ENCODE measurements around the gene NR2E1. TPM values are rescaled to one million over a fixed set of nuclear protein-coding genes. Genes with fewer than 3 reads are reported as not detected.

The NR2E1 gene
- total RNA-seq, 1 experiment from 2014 or later: not detected

DNA sequence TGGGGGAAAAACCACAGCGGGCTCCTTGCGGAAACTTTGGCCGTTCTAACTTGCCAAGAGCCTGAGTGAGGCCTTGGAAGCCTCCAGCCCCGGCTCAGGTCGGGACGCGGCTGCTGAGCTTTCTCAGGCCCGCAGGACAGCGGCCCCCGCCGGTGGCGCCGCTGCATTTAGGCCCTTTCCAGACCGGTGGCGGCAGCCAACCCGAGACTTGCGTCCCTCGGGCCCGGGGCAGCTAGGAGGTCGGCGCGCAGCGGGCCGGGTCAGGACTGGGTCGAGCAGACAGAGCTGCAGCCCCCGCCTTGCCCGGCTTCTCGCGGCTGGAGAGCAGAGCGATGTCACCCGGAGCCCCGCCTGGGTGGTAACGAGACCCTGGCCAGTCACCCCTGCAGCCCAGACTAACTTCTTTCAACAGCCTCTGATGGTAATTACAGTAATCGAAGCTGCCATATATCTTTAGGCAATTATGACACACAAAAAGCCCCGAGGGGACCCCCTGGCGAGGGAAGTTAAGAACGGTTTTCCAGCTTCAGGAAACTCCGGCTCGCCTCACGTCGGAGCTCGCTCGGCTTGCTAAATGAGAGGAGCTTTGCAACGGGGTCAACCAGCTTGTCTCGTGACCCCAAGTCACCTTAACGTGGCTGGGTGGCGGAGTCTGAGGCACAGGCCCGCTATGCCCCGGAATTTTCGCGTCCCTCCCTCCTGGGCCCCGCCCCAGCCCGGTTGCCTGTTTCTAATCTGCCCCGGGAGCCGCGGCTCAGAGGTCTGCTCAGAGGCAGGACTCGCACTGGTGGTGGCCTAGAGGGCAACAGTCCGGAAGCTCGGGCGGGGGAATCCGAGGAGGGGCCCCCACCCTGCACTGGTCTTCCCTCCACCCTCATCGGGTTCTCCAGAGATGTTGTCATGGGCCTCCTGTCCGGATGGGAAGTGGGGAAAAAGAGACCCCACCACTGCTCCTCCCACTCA lies 3.0 kb downstream of the NR2E1 start:
- no peaks in the 10 kb centered on the region for H3K9me3 ChIP-seq (ENCODE audit: insufficient read depth, low read depth)
- H3K4me1 ChIP-seq (replicated peaks; ENCODE audit: insufficient read depth): no peaks in the 10 kb centered on the region
- BruUV-seq (replicated peaks): no TSS peak
- ChIA-PET POLR2A (ENCODE audit: unreplicated experiment) (no interaction called here), CTCF (interaction anchor here (0.5 to 0.6 kb wide), 2 partner anchors 17 to 212 kb away, joined by 3 to 4 read pairs; no protein-coding TSS in a partner anchor)
- H3F3A ChIP-seq (ENCODE audit: insufficient read depth, low read depth): no peaks in the 10 kb centered on the region
- intact Hi-C loops (cut with micrococcal nuclease; ENCODE audit: unreplicated experiment): no loop called here
- no peaks in the 10 kb centered on the region for H3K36me3 ChIP-seq (ENCODE audit: low read depth)
- H3K27ac ChIP-seq: no peak overlapping the region
- no peak for TF ChIP-seq EZH2 (IDR thresholded peaks at IDR 0.05; ENCODE audit: low read depth)
- TF ChIP-seq CTCF (conservative IDR thresholded peaks at IDR 0.05): no peak
- no peaks in the 10 kb centered on the region for H3K9me2 ChIP-seq (ENCODE audit: insufficient read depth)
- no peak overlapping the region for H3K4me2 ChIP-seq
- no peaks in the 10 kb centered on the region for H4K20me1 ChIP-seq (ENCODE audit: insufficient read depth)
- H2AFZ ChIP-seq: no peak overlapping the region
- H3K79me2 ChIP-seq (ENCODE audit: low read depth): no peaks in the 10 kb centered on the region
- DNase-seq: no peak
- no peaks in the 10 kb centered on the region for H3K27me3 ChIP-seq (ENCODE audit: insufficient read depth, low read depth)
- H3K4me3 ChIP-seq: no peak overlapping the region

DNA sequence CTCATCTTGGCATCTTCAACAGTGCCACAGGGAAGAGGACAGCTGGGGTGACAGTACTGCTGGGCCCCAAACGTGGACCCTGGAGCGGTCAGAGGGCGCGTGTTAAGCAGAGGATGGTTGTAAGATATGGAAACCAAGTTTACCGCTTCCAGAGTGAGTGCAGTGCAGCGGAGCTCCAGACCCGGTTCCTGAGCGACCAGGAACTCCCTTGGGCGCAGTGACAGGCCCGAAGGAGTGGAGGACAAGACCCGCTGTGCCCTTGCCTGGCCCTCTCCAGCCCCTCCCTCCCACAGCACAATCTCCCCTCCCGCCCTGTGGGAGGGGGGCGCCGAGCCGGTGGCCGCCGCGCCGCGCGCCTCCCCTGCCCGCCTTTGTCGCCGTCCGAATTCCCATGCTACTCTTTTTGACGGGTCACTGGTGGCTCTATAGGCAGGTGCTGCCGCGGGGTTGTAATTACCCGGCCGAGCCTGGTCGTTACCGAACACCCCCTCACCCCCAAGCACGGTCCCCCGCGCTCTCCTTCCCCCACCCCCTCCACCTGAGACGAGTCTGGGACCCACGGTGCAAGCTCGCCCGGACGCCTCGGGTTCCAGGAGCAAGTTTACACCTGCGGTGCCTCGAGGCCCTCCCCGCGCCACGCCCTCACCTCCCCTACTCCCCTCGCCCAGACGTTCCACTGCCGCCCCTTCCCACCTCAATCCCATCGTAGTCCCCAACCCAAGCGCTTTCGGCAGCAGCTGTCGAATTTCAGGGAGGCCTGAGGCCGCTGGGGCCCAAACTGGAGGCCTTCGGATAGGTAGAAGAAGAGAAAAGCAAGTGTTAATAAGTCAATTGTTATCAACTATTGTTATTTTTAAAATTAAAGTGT lies 3.9 kb downstream of the NR2E1 start:
- no peaks in the 10 kb centered on the region for H3K9me3 ChIP-seq (ENCODE audit: insufficient read depth, low read depth)
- BruUV-seq (replicated peaks): no TSS peak
- TF ChIP-seq EZH2 (IDR thresholded peaks at IDR 0.05; ENCODE audit: low read depth) (no peak), CTCF (conservative IDR thresholded peaks at IDR 0.05) (no peak)
- no peaks in the 10 kb centered on the region for H3K4me1 ChIP-seq (replicated peaks; ENCODE audit: insufficient read depth)
- H3K9me2 ChIP-seq (ENCODE audit: insufficient read depth): no peaks in the 10 kb centered on the region
- no peak for DNase-seq
- intact Hi-C loops (cut with micrococcal nuclease; ENCODE audit: unreplicated experiment): loop anchor here (10.0 kb wide), 1 partner anchor 355 kb away; no protein-coding TSS in a partner anchor
- H4K20me1 ChIP-seq (ENCODE audit: insufficient read depth): no peaks in the 10 kb centered on the region
- H3K4me2 ChIP-seq: no peak overlapping the region
- POLR2A ChIA-PET (ENCODE audit: unreplicated experiment): no interaction called here
- no peaks in the 10 kb centered on the region for H3K36me3 ChIP-seq (ENCODE audit: low read depth)
- no peak overlapping the region for H3K27ac ChIP-seq
- H2AFZ ChIP-seq: no peak overlapping the region
- no peak overlapping the region for H3K4me3 ChIP-seq
- no peaks in the 10 kb centered on the region for H3K79me2 ChIP-seq (ENCODE audit: low read depth)
- CTCF ChIA-PET: no interaction called here
- no peaks in the 10 kb centered on the region for H3K27me3 ChIP-seq (ENCODE audit: insufficient read depth, low read depth)
- H3F3A ChIP-seq (ENCODE audit: insufficient read depth, low read depth): no peaks in the 10 kb centered on the region
